HepG2 (cell line): Measurements from ENCODE around the gene TRAPPC10. TPM values are rescaled to one million over a fixed set of nuclear protein-coding genes. Genes with fewer than 3 reads are reported as not detected.
A peak's percentile ranks its signal among the peaks of the same experiment; 100 is the strongest.

Source experiments
- ARID2 ChIP-seq: sonication (generic); formaldehyde crosslinking; IDR thresholded peaks from 2 replicates; pipeline ENCODE4 v1.8.1; 2022; ENCODE audit warnings: mild to moderate bottlenecking, missing genetic modification reagents, borderline replicate concordance
- FIP1L1 ChIP-seq: fragments of 200-400 bp; formaldehyde crosslinking; IDR thresholded peaks from 2 replicates; pipeline ENCODE4 v1.6.1; 2018; ENCODE audit warnings: low read depth, mild to moderate bottlenecking, low read length, moderate library complexity, borderline replicate concordance; ENCODE audit not compliant: insufficient read depth
- HOXA9 ChIP-seq: sonication (generic); formaldehyde crosslinking; IDR thresholded peaks from 2 replicates; pipeline ENCODE4 v1.8.1; 2022; ENCODE audit warnings: missing genetic modification reagents, mild to moderate bottlenecking, moderate library complexity, borderline replicate concordance
- NRL ChIP-seq: sonication (generic); formaldehyde crosslinking; IDR thresholded peaks from 2 replicates; pipeline ENCODE4 v1.5.0; 2020; ENCODE audit warnings: missing genetic modification reagents, mild to moderate bottlenecking, moderate library complexity, borderline replicate concordance
- RAD51 ChIP-seq: fragments of 450-650 bp; IDR thresholded peaks from 2 replicates; pipeline ENCODE4 v1.6.1; 2016; ENCODE audit warnings: borderline replicate concordance
- SAP130 ChIP-seq: IDR thresholded peaks from 2 replicates; pipeline ENCODE4 v1.6.1; 2016; ENCODE audit warnings: low read depth
- SOX6 ChIP-seq, 2 experiments: fragments of 450-650 bp in 1 of 2; sonication (generic) in 1 of 2; formaldehyde crosslinking in 1 of 2; IDR thresholded peaks; 2 replicates each; pipeline versions ENCODE4 v1.4.0 to v1.6.1; 2017 to 2020; ENCODE audit warnings: antibody characterized with exemption in 1 of 2, mild to moderate bottlenecking in 1 of 2, missing genetic modification reagents in 1 of 2
- TRIM24 ChIP-seq: sonication (generic); formaldehyde crosslinking; IDR thresholded peaks from 2 replicates; pipeline ENCODE4 v1.8.0; 2022; ENCODE audit warnings: mild to moderate bottlenecking, missing genetic modification reagents
- ZFP36 ChIP-seq: fragments of 150-350 bp; IDR thresholded peaks from 2 replicates; pipeline ENCODE4 v1.6.1; 2018; ENCODE audit warnings: borderline replicate concordance, low read length, low read depth; ENCODE audit not compliant: partially characterized antibody
- ZIK1 ChIP-seq: sonication (generic); formaldehyde crosslinking; IDR thresholded peaks from 2 replicates; pipeline ENCODE4 v1.5.0; 2020; ENCODE audit warnings: mild to moderate bottlenecking, low read depth, missing genetic modification reagents, borderline replicate concordance
- ZNF143 ChIP-seq: sonication (generic); formaldehyde crosslinking; IDR thresholded peaks from 2 replicates; pipeline ENCODE4 v1.4.0; 2020; ENCODE audit warnings: missing genetic modification reagents
- ZNF567 ChIP-seq: sonication (generic); formaldehyde crosslinking; IDR thresholded peaks from 2 replicates; pipeline ENCODE4 v1.8.1; 2023; ENCODE audit warnings: mild to moderate bottlenecking, missing genetic modification reagents, borderline replicate concordance
- ZNF577 ChIP-seq: sonication (generic); formaldehyde crosslinking; IDR thresholded peaks from 2 replicates; pipeline ENCODE4 v1.4.0; 2020; ENCODE audit warnings: mild to moderate bottlenecking, low read depth, missing genetic modification reagents, borderline replicate concordance
- polyA plus RNA-seq, 8 experiments: library from polyadenylated mRNA; depleted of rRNA in 3 of 8; stranded (reverse) in 7 of 8; unstranded in 1 of 8; fragments of >200 nt; fragmentation: Illumina TruSeq in 4 of 8; extraction: Trizol in 4 of 8; gene quantifications; 2 replicates each; pipeline versions ENCODE4 v1.2.1 to v1.2.3, GENCODE V29; 2011 to 2016; ENCODE audit warnings: low read depth in 4 of 8, missing spikeins in 1 of 8, mixed read lengths in 1 of 8; ENCODE audit not compliant: insufficient read depth in 1 of 8
- total RNA-seq, 5 experiments: library from RNA; depleted of rRNA; stranded (reverse); fragments of >200 nt; fragmentation: Illumina TruSeq; extraction: Trizol; gene quantifications; 2 replicates each; pipeline ENCODE4 v1.2.3, GENCODE V29; 2016; ENCODE audit warnings: low read depth in 1 of 5
- TF ChIP-seq, protein P1 (sequence below): sonication (generic); formaldehyde crosslinking; IDR thresholded peaks from 2 replicates; pipeline ENCODE4 v1.5.0; 2020; ENCODE audit warnings: mild to moderate bottlenecking, missing genetic modification reagents
- TF ChIP-seq, protein P2 (sequence below): sonication (generic); formaldehyde crosslinking; IDR thresholded peaks from 2 replicates; pipeline ENCODE4 v1.5.0; 2020; ENCODE audit warnings: missing genetic modification reagents
- TF ChIP-seq, protein P3 (sequence below): sonication (generic); formaldehyde crosslinking; IDR thresholded peaks from 2 replicates; pipeline ENCODE4 v1.4.0; 2020; ENCODE audit warnings: missing genetic modification reagents
- TF ChIP-seq, protein P4 (sequence below): sonication (generic); formaldehyde crosslinking; IDR thresholded peaks from 2 replicates; pipeline ENCODE4 v1.8.0; 2022; ENCODE audit warnings: mild to moderate bottlenecking, missing genetic modification reagents, borderline replicate concordance
- TF ChIP-seq, protein P5 (sequence below), 2 experiments: sonication (generic) in 1 of 2; formaldehyde crosslinking in 1 of 2; IDR thresholded peaks; 2 replicates each; pipeline versions ENCODE4 v1.4.0 to v1.6.1; 2018 to 2020; ENCODE audit warnings: missing genetic modification reagents in 2 of 2, borderline replicate concordance in 1 of 2, low read depth in 1 of 2, mild to moderate bottlenecking in 1 of 2, missing biosample characterization in 1 of 2

TRAPPC10 gene
- total and polyA plus RNA-seq, 2 of the 13 experiments (the other 11 are each of a cell fraction or from before 2014, with no cell fraction given): 10.6 to 16.5 TPM

DNA sequence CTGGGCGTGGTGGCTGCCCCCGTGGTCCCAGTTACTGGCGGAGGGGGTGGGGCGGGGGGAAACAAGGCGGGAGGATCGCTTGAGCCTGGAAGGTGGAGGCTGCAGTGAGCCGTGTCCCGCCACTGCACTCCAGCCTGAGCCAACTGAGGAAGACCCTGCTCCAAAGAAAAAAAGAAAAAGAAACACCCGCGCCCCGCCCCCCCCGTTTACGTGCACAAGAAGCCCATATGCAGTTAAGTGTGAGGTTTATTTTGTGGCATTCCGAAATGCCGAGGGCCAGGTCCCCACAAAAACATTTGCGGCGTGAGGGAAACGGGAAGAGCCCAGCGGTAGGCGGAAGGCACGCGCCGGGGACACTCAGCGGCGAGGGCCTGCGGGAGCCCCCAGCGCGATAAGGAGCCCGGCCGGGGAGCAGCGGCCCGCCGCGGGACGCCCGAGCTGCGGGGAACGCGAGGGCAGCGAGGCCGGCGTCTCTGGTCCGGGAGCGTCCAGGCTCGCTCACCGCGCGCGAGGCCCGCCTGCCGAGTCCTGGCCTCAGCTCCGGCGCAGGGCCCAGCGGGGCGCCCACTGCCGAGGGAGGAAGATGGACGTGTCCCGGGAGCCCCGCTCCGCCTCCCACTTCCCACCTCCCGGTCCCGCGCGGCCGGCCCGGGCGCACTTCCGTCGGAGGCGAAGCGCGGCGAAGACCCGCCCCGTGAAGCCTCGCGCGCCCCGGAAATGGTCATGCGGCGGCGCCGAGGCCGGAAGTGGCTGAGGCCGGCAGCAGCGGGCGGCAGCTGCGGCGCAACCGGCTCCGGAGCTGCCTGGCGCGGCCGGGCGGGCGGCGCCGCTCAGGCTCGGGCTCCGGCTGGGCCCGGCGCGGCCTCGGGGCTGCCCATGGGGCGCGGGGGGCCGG lies at the start of gene TRAPPC10 (continued):
- TF ChIP-seq, protein P1, sequence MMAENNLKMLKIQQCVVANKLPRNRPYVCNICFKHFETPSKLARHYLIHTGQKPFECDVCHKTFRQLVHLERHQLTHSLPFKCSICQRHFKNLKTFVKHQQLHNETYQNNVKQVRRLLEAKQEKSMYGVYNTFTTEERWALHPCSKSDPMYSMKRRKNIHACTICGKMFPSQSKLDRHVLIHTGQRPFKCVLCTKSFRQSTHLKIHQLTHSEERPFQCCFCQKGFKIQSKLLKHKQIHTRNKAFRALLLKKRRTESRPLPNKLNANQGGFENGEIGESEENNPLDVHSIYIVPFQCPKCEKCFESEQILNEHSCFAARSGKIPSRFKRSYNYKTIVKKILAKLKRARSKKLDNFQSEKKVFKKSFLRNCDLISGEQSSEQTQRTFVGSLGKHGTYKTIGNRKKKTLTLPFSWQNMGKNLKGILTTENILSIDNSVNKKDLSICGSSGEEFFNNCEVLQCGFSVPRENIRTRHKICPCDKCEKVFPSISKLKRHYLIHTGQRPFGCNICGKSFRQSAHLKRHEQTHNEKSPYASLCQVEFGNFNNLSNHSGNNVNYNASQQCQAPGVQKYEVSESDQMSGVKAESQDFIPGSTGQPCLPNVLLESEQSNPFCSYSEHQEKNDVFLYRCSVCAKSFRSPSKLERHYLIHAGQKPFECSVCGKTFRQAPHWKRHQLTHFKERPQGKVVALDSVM (CRISPR knock-in tag): peak; percentile 57
- TF ChIP-seq ZNF577 (CRISPR knock-in tag): no peak
- TF ChIP-seq RAD51: no peak
- TF ChIP-seq TRIM24: no peak
- no peak; the same call in 1 of the 2 replicates for TF ChIP-seq ZIK1
- TF ChIP-seq ARID2: no peak
- TF ChIP-seq ZNF143 (CRISPR knock-in tag): peak; percentile 81
- TF ChIP-seq, protein P2, sequence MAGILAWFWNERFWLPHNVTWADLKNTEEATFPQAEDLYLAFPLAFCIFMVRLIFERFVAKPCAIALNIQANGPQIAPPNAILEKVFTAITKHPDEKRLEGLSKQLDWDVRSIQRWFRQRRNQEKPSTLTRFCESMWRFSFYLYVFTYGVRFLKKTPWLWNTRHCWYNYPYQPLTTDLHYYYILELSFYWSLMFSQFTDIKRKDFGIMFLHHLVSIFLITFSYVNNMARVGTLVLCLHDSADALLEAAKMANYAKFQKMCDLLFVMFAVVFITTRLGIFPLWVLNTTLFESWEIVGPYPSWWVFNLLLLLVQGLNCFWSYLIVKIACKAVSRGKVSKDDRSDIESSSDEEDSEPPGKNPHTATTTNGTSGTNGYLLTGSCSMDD (CRISPR knock-in tag): no peak; the same call in 1 of the 2 replicates
- TF ChIP-seq, protein P3, sequence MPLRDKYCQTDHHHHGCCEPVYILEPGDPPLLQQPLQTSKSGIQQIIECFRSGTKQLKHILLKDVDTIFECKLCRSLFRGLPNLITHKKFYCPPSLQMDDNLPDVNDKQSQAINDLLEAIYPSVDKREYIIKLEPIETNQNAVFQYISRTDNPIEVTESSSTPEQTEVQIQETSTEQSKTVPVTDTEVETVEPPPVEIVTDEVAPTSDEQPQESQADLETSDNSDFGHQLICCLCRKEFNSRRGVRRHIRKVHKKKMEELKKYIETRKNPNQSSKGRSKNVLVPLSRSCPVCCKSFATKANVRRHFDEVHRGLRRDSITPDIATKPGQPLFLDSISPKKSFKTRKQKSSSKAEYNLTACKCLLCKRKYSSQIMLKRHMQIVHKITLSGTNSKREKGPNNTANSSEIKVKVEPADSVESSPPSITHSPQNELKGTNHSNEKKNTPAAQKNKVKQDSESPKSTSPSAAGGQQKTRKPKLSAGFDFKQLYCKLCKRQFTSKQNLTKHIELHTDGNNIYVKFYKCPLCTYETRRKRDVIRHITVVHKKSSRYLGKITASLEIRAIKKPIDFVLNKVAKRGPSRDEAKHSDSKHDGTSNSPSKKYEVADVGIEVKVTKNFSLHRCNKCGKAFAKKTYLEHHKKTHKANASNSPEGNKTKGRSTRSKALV: 0 out of 2 replicates have a peak, but pooled peaks have one; percentile 37
- TF ChIP-seq FIP1L1: no peak
- no peak for TF ChIP-seq ZFP36
- no peak for TF ChIP-seq ZNF567 (CRISPR knock-in tag)
- TF ChIP-seq, protein P4, sequence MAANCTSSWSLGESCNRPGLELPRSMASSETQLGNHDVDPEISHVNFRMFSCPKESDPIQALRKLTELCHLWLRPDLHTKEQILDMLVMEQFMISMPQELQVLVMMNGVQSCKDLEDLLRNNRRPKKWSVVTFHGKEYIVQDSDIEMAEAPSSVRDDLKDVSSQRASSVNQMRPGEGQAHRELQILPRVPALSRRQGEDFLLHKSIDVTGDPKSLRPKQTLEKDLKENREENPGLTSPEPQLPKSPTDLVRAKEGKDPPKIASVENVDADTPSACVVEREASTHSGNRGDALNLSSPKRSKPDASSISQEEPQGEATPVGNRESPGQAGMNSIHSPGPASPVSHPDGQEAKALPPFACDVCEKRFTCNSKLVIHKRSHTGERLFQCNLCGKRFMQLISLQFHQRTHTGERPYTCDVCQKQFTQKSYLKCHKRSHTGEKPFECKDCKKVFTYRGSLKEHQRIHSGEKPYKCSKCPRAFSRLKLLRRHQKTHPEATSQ (CRISPR knock-in tag): no peak
- peak; percentile 49; the same call in 1 of the 2 replicates for TF ChIP-seq HOXA9 (CRISPR knock-in tag)
- TF ChIP-seq NRL: peak; percentile 47; the same call in 1 of the 2 replicates
- no peak for TF ChIP-seq SOX6 (IDR thresholded peaks at IDR 0.05)
- TF ChIP-seq SOX6 (CRISPR knock-in tag; IDR thresholded peaks at IDR 0.05): no peak
- TF ChIP-seq, protein P5, sequence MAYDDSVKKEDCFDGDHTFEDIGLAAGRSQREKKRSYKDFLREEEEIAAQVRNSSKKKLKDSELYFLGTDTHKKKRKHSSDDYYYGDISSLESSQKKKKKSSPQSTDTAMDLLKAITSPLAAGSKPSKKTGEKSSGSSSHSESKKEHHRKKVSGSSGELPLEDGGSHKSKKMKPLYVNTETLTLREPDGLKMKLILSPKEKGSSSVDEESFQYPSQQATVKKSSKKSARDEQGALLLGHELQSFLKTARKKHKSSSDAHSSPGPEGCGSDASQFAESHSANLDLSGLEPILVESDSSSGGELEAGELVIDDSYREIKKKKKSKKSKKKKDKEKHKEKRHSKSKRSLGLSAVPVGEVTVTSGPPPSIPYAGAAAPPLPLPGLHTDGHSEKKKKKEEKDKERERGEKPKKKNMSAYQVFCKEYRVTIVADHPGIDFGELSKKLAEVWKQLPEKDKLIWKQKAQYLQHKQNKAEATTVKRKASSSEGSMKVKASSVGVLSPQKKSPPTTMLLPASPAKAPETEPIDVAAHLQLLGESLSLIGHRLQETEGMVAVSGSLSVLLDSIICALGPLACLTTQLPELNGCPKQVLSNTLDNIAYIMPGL (CRISPR knock-in tag; IDR thresholded peaks at IDR 0.05; ENCODE audit: borderline replicate concordance in 1 of 2, low read depth in 1 of 2): peak in 1 of 2 experiments; percentile 48; a peak in 3 of 4 replicates
- TF ChIP-seq SAP130: peak; percentile 83
